ENCODE measurements around the gene CACNA1E.

Gene CACNA1E

GRCh38 chr1:181763736-181764135 lies 280.4 kb downstream of the CACNA1E start:
- H3K9me3 ChIP-seq (ENCODE audit: insufficient read depth, low read depth, low read length), result no peaks in the 10 kb centered on the region
- no peaks in the 10 kb centered on the region for H3K79me2 ChIP-seq (ENCODE audit: insufficient read depth, low read length)
- no peaks in the 10 kb centered on the region for H3F3A ChIP-seq (ENCODE audit: low read depth)
- no peaks in the 10 kb centered on the region for H3K9me2 ChIP-seq (replicated peaks; ENCODE audit: low read depth, low read length)
- no peaks in the 10 kb centered on the region for H3K4me1 ChIP-seq (ENCODE audit: insufficient read depth, low read length, poor library complexity, severe bottlenecking)
- H3K4me3 ChIP-seq (ENCODE audit: low read length, poor library complexity, severe bottlenecking), result no peak overlapping the region
- H3K9ac ChIP-seq (ENCODE audit: low read depth, low read length, poor library complexity, severe bottlenecking), result no peak overlapping the region
- H3K36me3 ChIP-seq (ENCODE audit: insufficient read depth, low read length), result no peaks in the 10 kb centered on the region
- no peaks in the 10 kb centered on the region for H4K20me1 ChIP-seq (ENCODE audit: insufficient read depth, low read length, poor library complexity, severe bottlenecking)
- H3K4me2 ChIP-seq (ENCODE audit: low read depth, low read length, poor library complexity, severe bottlenecking), result no peak overlapping the region
- TF ChIP-seq CTCF (conservative IDR thresholded peaks at IDR 0.05; ENCODE audit: low read length) (no peak), EZH2phosphoT487 (IDR thresholded peaks at IDR 0.05; ENCODE audit: borderline replicate concordance) (no peak)
- no peaks in the 10 kb centered on the region for H3K27me3 ChIP-seq (ENCODE audit: insufficient read depth, low read length, poor library complexity, severe bottlenecking)
- H2AFZ ChIP-seq (ENCODE audit: low read length), result no peak overlapping the region

- Histone ChIP-seq H3K9me3 (ENCODE audit: insufficient read depth, low read depth, low read length) (no peaks in the 10 kb centered on the region), H3K27me3 (ENCODE audit: insufficient read depth, low read length, poor library complexity, severe bottlenecking) (no peaks in the 10 kb centered on the region), H3K79me2 (ENCODE audit: insufficient read depth, low read length) (no peaks in the 10 kb centered on the region), H2AFZ (ENCODE audit: low read length) (no peak overlapping the region), H4K20me1 (ENCODE audit: insufficient read depth, low read length, poor library complexity, severe bottlenecking) (no peaks in the 10 kb centered on the region), H3K9me2 (replicated peaks; ENCODE audit: low read depth, low read length) (no peaks in the 10 kb centered on the region), H3F3A (ENCODE audit: low read depth) (no peaks in the 10 kb centered on the region), H3K4me3 (ENCODE audit: low read length, poor library complexity, severe bottlenecking) (no peak overlapping the region), H3K4me2 (ENCODE audit: low read depth, low read length, poor library complexity, severe bottlenecking) (no peak overlapping the region), H3K36me3 (ENCODE audit: insufficient read depth, low read length) (no peaks in the 10 kb centered on the region), H3K9ac (ENCODE audit: low read depth, low read length, poor library complexity, severe bottlenecking) (no peak overlapping the region), H3K4me1 (ENCODE audit: insufficient read depth, low read length, poor library complexity, severe bottlenecking) (no peaks in the 10 kb centered on the region)
- TF ChIP-seq CTCF (conservative IDR thresholded peaks at IDR 0.05; ENCODE audit: low read length) (no peak), EZH2phosphoT487 (IDR thresholded peaks at IDR 0.05; ENCODE audit: borderline replicate concordance) (no peak)
Observed at GRCh38 chr1:181765451-181766026, 282.2 kb downstream of the CACNA1E start.

DNA sequence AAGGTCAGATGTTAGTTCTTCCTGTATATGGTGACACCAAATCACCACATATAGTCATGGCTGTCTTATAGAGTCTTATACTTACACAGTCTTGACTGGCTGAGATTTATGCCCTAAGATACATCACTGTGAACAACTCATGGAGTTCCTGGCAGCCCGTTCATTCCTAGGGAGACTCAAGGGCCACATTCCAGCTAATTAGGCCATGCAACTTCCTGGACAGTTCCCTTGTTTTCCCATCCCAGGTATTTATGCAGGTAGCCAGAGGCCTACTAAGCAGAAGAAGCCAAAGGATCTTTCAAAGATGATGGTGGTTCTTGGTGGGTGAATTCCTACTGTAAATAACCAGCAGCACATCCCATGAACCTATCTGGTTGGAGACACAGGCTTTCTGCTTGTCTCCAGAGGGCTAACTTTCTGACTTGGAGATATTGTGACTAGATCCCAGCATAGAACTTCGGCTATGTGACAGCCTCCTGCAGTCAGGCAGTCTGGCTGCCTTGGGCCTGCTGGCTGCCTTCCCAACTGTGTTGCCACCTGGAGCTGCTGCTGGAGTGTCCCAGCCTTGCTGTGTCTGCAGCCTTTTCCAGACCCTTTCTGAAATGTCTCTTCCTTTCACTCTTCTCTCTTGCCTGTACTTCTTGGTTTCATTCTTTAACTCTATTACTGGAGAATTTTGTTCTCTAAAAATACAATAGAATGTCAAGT lies 283.8 kb downstream of the CACNA1E start:
- no peaks in the 10 kb centered on the region for H3K9me2 ChIP-seq (replicated peaks; ENCODE audit: low read depth, low read length)
- TF ChIP-seq EZH2phosphoT487 (IDR thresholded peaks at IDR 0.05; ENCODE audit: borderline replicate concordance) (no peak), CTCF (conservative IDR thresholded peaks at IDR 0.05; ENCODE audit: low read length) (no peak)
- H3K4me3 ChIP-seq (ENCODE audit: low read length, poor library complexity, severe bottlenecking), result no peak overlapping the region
- no peak overlapping the region for H3K4me2 ChIP-seq (ENCODE audit: low read depth, low read length, poor library complexity, severe bottlenecking)
- no peaks in the 10 kb centered on the region for H3K36me3 ChIP-seq (ENCODE audit: insufficient read depth, low read length)
- H3K4me1 ChIP-seq (ENCODE audit: insufficient read depth, low read length, poor library complexity, severe bottlenecking), result no peaks in the 10 kb centered on the region
- no peak overlapping the region for H3K9ac ChIP-seq (ENCODE audit: low read depth, low read length, poor library complexity, severe bottlenecking)
- no peaks in the 10 kb centered on the region for H3F3A ChIP-seq (ENCODE audit: low read depth)
- H3K79me2 ChIP-seq (ENCODE audit: insufficient read depth, low read length), result no peaks in the 10 kb centered on the region
- no peaks in the 10 kb centered on the region for H3K27me3 ChIP-seq (ENCODE audit: insufficient read depth, low read length, poor library complexity, severe bottlenecking)
- H4K20me1 ChIP-seq (ENCODE audit: insufficient read depth, low read length, poor library complexity, severe bottlenecking), result no peaks in the 10 kb centered on the region
- no peaks in the 10 kb centered on the region for H3K9me3 ChIP-seq (ENCODE audit: insufficient read depth, low read depth, low read length)
- no peak overlapping the region for H2AFZ ChIP-seq (ENCODE audit: low read length)

Measured in Loucy (cell line).